Caco-2 (cell line): Measurements from ENCODE around the gene SORT1. TPM values are rescaled to one million over a fixed set of nuclear protein-coding genes. Genes with fewer than 3 reads are reported as not detected.

Experiments used
- BruUV-seq: library from RNA; stranded (reverse); fragments of 400-500 nt; replicated peaks from 2 replicates; lab custom pipeline; 2021; lab: Mats Ljungman, UMichigan
- CTCF ChIA-PET: fragments of 300-600 bp; sonication (Branson Sonifier 250); formaldehyde crosslinking; loops from one replicate; lab custom pipeline; 2022; ENCODE audit warnings: antibody characterized with exemption; lab: Charles Lee
- POLR2A ChIA-PET: fragments of 300-600 bp; sonication (Branson Sonifier 250); formaldehyde crosslinking; loops from one replicate; lab custom pipeline; 2022; ENCODE audit warnings: antibody characterized with exemption; lab: Charles Lee
- DNase-seq, 2 experiments: peaks; one replicate each; pipeline versions ENCODE4 v3.0.0 to v3.0.0-alpha.2; 2020 to 2022
- H3K27me3 ChIP-seq: replicated peaks from 2 replicates; pipeline ENCODE4 v1.6.0; 2011; ENCODE audit warnings: low read length; ENCODE audit not compliant: control insufficient read depth, insufficient read depth
- H3K36me3 ChIP-seq: 2 replicates; pipeline ENCODE4 v1.5.1; 2011; ENCODE audit warnings: low read length; ENCODE audit not compliant: control insufficient read depth, insufficient read depth
- H3K4me1 ChIP-seq: fragments of 250-450 bp; sonication (Bioruptor Pico); 2 replicates; pipeline ENCODE4 v1.5.1; 2020; ENCODE audit warnings: mild to moderate bottlenecking
- H3K4me3 ChIP-seq: 2 replicates; pipeline ENCODE4 v1.5.1; 2011; ENCODE audit warnings: low read depth, mild to moderate bottlenecking, control low read depth, low read length
- H3K9me3 ChIP-seq: fragments of 250-450 bp; sonication (Bioruptor Pico); 2 replicates; pipeline ENCODE4 v1.5.1; 2020; ENCODE audit warnings: mild to moderate bottlenecking, moderate library complexity
- H3K27ac Mint-ChIP-seq: one replicate; pipeline ENCODE4 v1.8.0; 2022; ENCODE audit warnings: mixed read lengths; ENCODE audit not compliant: unreplicated experiment
- H3K27me3 Mint-ChIP-seq: one replicate; pipeline ENCODE4 v1.8.0; 2022; ENCODE audit warnings: mixed read lengths; ENCODE audit not compliant: insufficient read depth, unreplicated experiment
- H3K36me3 Mint-ChIP-seq: one replicate; pipeline ENCODE4 v1.8.0; 2022; ENCODE audit warnings: mild to moderate bottlenecking, mixed read lengths; ENCODE audit not compliant: insufficient read depth, unreplicated experiment
- H3K4me1 Mint-ChIP-seq: one replicate; pipeline ENCODE4 v1.8.0; 2022; ENCODE audit warnings: low read depth, mixed read lengths; ENCODE audit not compliant: unreplicated experiment
- H3K4me3 Mint-ChIP-seq: one replicate; pipeline ENCODE4 v1.8.0; 2022; ENCODE audit warnings: mild to moderate bottlenecking, moderate library complexity, mixed read lengths; ENCODE audit not compliant: unreplicated experiment
- H3K9me3 Mint-ChIP-seq: one replicate; pipeline ENCODE4 v1.8.0; 2022; ENCODE audit warnings: mixed read lengths; ENCODE audit not compliant: unreplicated experiment
- intact Hi-C: fragments of 100-400 bp; cut with micrococcal nuclease; formaldehyde crosslinking; loops from one replicate; pipeline ENCODE4 v1.10.0; 2022; ENCODE audit not compliant: unreplicated experiment
- total RNA-seq: library from RNA; stranded (reverse); gene quantifications from 2 replicates; pipeline ENCODE4 v1.2.3, GENCODE V29; 2022
- TF ChIP-seq, protein P1 (sequence below), 2 experiments: fragments of 200-600 bp in 1 of 2; IDR thresholded peaks; 1 replicate in 1 of 2; 2 replicates in 1 of 2; pipeline versions ENCODE4 v1.5.1 to v1.8.0; 2011 to 2022; ENCODE audit warnings: antibody characterized with exemption in 1 of 2, control low read depth in 1 of 2, inconsistent platforms in 1 of 2, low read depth in 1 of 2, low read length in 1 of 2, mild to moderate bottlenecking in 1 of 2, moderate library complexity in 1 of 2; ENCODE audit not compliant: insufficient read depth in 1 of 2, severe bottlenecking in 1 of 2, unreplicated experiment in 1 of 2

The SORT1 gene
- total RNA-seq, 1 experiment from 2014 or later: 67.1 TPM

DNA sequence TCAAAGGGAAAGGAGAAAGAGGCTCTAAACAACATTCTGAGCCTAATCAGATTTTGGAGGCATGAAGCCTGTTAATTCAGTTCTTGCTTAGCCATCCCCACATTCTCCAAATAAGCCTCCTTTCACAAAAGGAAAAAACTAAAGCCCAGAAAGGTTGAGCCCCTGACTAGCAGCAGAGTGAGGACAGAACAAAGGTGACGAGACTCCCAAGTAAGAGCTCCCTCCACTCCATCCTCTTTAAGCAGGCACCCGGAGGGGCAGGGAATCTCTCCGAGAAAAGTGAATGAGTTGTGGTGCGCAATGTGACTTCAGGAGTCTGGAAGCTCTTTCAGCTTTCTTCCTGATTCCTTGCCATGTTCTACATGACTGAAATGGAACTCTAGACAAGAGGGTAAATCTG is 47.5 kb downstream of the SORT1 start:
- H3K4me1 Mint-ChIP-seq: no peaks in the 10 kb centered on the region
- intact Hi-C loops: no loop called here
- CTCF ChIA-PET: no interaction called here

DNA sequence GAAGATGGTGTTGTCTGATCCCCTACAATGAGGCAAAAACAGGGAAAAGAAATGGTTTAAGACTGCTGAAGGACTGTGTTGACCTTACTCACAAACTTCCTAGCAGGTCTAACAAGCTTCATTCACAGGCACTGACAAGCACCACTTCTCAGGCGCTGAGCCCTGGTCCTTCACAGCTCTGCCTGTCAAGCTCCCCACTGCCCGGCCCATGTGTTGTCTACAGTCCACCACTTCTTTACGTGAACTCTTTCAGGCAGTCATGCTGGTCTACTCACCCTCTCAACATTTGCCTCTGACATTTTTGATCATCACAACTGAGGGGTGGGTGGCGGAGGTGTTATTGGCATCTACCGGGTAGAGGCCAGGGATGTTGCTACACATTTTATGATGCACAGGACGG is 50.2 kb downstream of the SORT1 start:
- Histone ChIP-seq H3K4me3 (no peak overlapping the region), H3K27me3 (no peaks in the 10 kb centered on the region), H3K4me1 (no peaks in the 10 kb centered on the region), H3K9me3 (no peaks in the 10 kb centered on the region), H3K36me3 (no peaks in the 10 kb centered on the region)
- no peak for DNase-seq
- Mint-ChIP-seq H3K9me3 (no peaks in the 10 kb centered on the region), H3K4me3 (no peak overlapping the region), H3K4me1 (no peaks in the 10 kb centered on the region), H3K36me3 (peaks cover 23% of the 10 kb centered on the region), H3K27ac (no peak overlapping the region), H3K27me3 (no peaks in the 10 kb centered on the region)
- intact Hi-C loops: no loop called here
- ChIA-PET CTCF (no interaction called here), POLR2A (no interaction called here)
- no TSS peak for BruUV-seq
- TF ChIP-seq, protein P1, sequence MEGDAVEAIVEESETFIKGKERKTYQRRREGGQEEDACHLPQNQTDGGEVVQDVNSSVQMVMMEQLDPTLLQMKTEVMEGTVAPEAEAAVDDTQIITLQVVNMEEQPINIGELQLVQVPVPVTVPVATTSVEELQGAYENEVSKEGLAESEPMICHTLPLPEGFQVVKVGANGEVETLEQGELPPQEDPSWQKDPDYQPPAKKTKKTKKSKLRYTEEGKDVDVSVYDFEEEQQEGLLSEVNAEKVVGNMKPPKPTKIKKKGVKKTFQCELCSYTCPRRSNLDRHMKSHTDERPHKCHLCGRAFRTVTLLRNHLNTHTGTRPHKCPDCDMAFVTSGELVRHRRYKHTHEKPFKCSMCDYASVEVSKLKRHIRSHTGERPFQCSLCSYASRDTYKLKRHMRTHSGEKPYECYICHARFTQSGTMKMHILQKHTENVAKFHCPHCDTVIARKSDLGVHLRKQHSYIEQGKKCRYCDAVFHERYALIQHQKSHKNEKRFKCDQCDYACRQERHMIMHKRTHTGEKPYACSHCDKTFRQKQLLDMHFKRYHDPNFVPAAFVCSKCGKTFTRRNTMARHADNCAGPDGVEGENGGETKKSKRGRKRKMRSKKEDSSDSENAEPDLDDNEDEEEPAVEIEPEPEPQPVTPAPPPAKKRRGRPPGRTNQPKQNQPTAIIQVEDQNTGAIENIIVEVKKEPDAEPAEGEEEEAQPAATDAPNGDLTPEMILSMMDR (IDR thresholded peaks at IDR 0.05; ENCODE audit: insufficient read depth in 1 of 2, low read depth in 1 of 2, low read length in 1 of 2, severe bottlenecking in 1 of 2, unreplicated experiment in 1 of 2): no peak

More for the DNA sequence above, 47.5 kb downstream of the SORT1 start:
- no peaks in the 10 kb centered on the region for H3K9me3 Mint-ChIP-seq
- Histone ChIP-seq H3K4me3 (no peak overlapping the region), H3K36me3 (no peaks in the 10 kb centered on the region), H3K9me3 (no peaks in the 10 kb centered on the region), H3K4me1 (no peaks in the 10 kb centered on the region), H3K27me3 (no peaks in the 10 kb centered on the region)
- BruUV-seq: no TSS peak
- TF ChIP-seq, protein P1 (IDR thresholded peaks at IDR 0.05; ENCODE audit: insufficient read depth in 1 of 2, low read depth in 1 of 2, low read length in 1 of 2, severe bottlenecking in 1 of 2, unreplicated experiment in 1 of 2): no peak
- no peak for DNase-seq
- H3K4me3 Mint-ChIP-seq: no peak overlapping the region
- no peaks in the 10 kb centered on the region for H3K27me3 Mint-ChIP-seq
- H3K27ac Mint-ChIP-seq: no peak overlapping the region
- H3K36me3 Mint-ChIP-seq: peaks cover 12% of the 10 kb centered on the region
- POLR2A ChIA-PET: no interaction called here

DNA sequence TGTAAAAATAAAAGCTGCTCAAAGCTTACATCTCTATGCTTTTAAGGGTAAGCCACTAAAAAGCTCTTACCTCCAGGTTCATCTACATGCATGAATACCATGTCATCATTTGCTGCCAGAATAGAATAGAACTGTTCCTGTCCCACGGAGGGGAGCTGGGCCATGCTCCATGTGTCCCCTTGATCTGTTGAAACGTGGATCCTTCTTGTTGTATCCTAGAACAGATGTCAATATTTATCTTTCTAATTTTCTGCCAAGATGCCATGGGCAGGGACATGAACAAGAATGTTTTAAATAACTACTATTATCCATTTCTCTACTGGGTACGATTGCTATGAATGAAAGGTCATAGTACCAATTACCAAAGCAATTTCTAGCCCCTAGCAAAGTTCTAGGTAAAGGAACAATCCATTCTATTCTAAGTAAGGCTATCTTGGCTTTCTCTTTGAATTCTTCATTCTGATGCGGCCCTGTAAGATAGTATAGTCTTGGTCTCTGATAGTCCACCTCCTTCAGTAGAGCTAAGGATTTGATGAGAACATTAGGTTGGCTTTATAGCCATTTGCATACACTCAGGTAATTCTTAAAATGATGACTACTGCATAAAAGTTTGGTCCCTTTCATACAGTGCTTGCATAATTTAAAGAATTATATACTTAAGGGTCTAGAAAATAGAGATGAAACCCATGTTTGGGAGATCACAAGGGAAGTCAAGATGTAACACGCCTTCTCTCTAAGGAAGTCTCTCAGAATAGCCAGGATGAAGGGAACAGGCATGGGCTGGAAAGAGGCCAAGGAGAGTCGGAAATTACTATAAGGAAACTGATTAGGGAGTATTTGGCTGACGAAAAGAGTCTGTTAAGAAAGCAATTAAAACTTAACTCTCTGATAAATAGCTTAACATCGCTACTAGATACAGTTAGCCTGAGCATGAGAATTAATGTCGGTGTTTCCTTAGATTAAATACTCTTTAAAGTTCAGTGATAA is 55.5 kb downstream of the SORT1 start:
- no peaks in the 10 kb centered on the region for H3K27me3 ChIP-seq
- Mint-ChIP-seq H3K27ac (no peak overlapping the region), H3K4me3 (no peak overlapping the region), H3K9me3 (no peaks in the 10 kb centered on the region), H3K36me3 (peaks cover 48% of the 10 kb centered on the region), H3K27me3 (no peaks in the 10 kb centered on the region), H3K4me1 (no peaks in the 10 kb centered on the region)
- no TSS peak for BruUV-seq
- DNase-seq: no peak
- TF ChIP-seq, protein P1 (IDR thresholded peaks at IDR 0.05; ENCODE audit: insufficient read depth in 1 of 2, low read depth in 1 of 2, low read length in 1 of 2, severe bottlenecking in 1 of 2, unreplicated experiment in 1 of 2): no peak
- no peak overlapping the region for H3K4me3 ChIP-seq
- H3K9me3 ChIP-seq: no peaks in the 10 kb centered on the region
- POLR2A ChIA-PET: no interaction called here
- no peaks in the 10 kb centered on the region for H3K36me3 ChIP-seq
- no peaks in the 10 kb centered on the region for H3K4me1 ChIP-seq
- CTCF ChIA-PET: no interaction called here
- intact Hi-C loops: no loop called here
